Small intestine (tissue), 7 donors: Measurements from ENCODE around the gene P2RX5. TPM values are rescaled to one million over a fixed set of nuclear protein-coding genes. Genes with fewer than 3 reads are reported as not detected.

ENCODE experiments used
- DNase-seq, 2 donors: peaks; one replicate each; pipeline versions ENCODE4 v3.0.0 to v3.0.0-alpha.2; 2013
- FAIRE-seq: peaks from 2 replicates; lab custom pipeline; 2012; peaks lifted over from hg19 to GRCh38; lab: Jason Lieb, UNC
- H3K27ac ChIP-seq, 3 donors: one replicate each; pipeline ENCODE4 v1.5.1; 2013; ENCODE audit warnings: low read length in 2 of 3, mild to moderate bottlenecking in 2 of 3, control low read depth in 1 of 3, inconsistent platforms in 1 of 3, low read depth in 1 of 3, moderate library complexity in 1 of 3
- H3K27me3 ChIP-seq, 3 donors: one replicate each; pipeline ENCODE4 v1.6.1; 2013; ENCODE audit warnings: low read length in 3 of 3, inconsistent platforms in 1 of 3; ENCODE audit not compliant: control insufficient read depth in 3 of 3, insufficient read depth in 3 of 3
- H3K36me3 ChIP-seq, 3 donors: one replicate each; pipeline ENCODE4 v1.6.1; 2013; ENCODE audit warnings: low read length in 3 of 3, inconsistent platforms in 1 of 3, low read depth in 1 of 3, mild to moderate bottlenecking in 1 of 3, moderate library complexity in 1 of 3; ENCODE audit not compliant: control insufficient read depth in 3 of 3, insufficient read depth in 2 of 3
- H3K4me1 ChIP-seq, 3 donors: one replicate each; pipeline ENCODE4 v1.6.1; 2013; ENCODE audit warnings: low read length in 2 of 3, inconsistent platforms in 1 of 3, low read depth in 1 of 3, mild to moderate bottlenecking in 1 of 3, moderate library complexity in 1 of 3; ENCODE audit not compliant: control insufficient read depth in 3 of 3, insufficient read depth in 2 of 3
- H3K4me3 ChIP-seq, 3 donors: one replicate each; pipeline ENCODE4 v1.5.1; 2013; ENCODE audit warnings: low read length in 3 of 3, control low read depth in 1 of 3, inconsistent platforms in 1 of 3, low read depth in 1 of 3, mild to moderate bottlenecking in 1 of 3, moderate library complexity in 1 of 3
- H3K9me3 ChIP-seq, 2 donors: one replicate each; pipeline ENCODE4 v1.6.1; 2013; ENCODE audit warnings: low read depth in 1 of 2, low read length in 1 of 2; ENCODE audit not compliant: control insufficient read depth in 2 of 2, insufficient read depth in 1 of 2
- WGBS, 3 donors: extraction: QIAGEN DNeasy Blood & Tissue Kit; methylation state at CpG; one replicate each; pipeline ENCODE4 v1.1.7; 2013; 5-methylcytosine and 5-hydroxymethylcytosine counted together
- polyA plus RNA-seq, 4 donors: library from polyadenylated mRNA; stranded (reverse) in 3 of 4; unstranded in 1 of 4; fragments of 200-250 nt in 3 of 4; fragments of 120-200 nt in 1 of 4; gene quantifications; one replicate each; pipeline versions ENCODE4 v1.2.1 to v1.2.3, GENCODE V29; 2013
- donor health status: healthy with polysubstance abuse.
- donor health status: control.
- donor health status: control.
- donor health status: Bipolar disorder and iron deficiency.
- donor health status: healthy.

Gene P2RX5
- polyA plus RNA-seq, 4 donors: 0.67 to 5.6 (median 1.9) TPM

DNA sequence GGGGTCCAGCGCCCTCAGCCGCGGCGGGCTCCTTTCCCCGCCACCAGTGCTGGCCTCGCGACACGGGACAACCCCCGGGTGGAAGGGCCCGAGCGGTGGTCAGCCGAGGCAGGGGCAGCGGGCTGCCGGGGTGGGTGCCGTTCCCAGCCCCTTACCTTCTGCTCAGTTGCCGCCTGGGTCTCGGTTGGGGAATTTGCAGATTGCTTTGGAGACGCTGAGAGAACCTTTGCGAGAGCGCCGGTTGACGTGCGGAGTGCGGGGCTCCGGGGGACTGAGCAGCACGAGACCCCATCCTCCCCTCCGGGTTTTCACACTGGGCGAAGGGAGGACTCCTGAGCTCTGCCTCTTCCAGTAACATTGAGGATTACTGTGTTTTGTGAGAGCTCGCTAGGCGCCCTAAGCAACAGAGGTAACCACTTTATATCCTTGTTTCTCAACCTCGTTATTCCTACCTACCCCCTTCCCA is 59.0 kb downstream of the P2RX5 start:
- H3K27ac ChIP-seq: peak overlapping the region; percentile 97 to 100 (median 98)
- 1 to 3% (median 1%) methylated on average over 31 of the region's 31 CpGs for WGBS, 3 donors
- no peak for FAIRE-seq

DNA sequence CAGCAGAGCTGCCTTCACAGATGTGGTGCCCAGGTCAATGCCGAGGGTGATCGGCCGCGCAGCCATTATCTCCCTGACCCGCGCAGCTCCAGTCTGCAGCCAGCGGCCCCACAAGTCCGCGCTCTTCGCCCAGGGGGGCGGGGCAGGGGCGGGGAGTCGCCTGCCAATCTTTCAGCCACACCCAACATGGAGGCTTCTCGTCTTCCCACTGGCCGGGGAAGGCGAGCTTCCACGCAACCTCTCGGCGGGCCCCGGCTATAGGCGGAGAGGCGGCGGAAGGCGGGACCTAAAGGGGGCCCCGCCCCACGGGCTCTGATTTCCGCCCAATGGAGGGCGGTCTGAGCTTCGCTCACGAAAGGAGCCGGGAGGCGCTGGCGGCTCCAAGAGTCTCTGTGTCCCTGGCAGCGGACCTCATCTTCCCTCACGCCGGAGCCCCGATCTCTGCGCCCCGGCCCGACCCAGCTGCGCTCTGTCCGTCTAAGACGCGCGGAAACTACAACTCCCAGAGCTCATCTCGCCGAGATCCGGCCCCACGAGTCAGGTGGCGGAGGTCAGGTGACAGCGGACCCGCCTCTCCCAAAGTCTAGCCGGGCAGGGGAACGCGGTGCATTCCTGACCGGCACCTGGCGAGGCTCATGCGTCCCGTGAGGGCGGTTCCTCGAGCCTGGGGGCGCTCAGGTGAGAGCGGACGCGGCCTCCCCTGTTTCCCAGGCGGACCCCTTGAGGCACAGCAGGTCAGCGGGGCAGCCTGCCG is 59.6 kb downstream of the P2RX5 start, which contains the start of the genes CTNS and SHPK:
TSS of gene CTNS (plus strand) at position 607 of the 754 bp plus-strand sequence. CDS start 3,447 bp downstream, outside the sequence.
TSS of gene SHPK (minus strand) at position 97 of the 754 bp plus-strand sequence. CDS start at position 66, 31 bp downstream.
- Histone ChIP-seq H3K4me3 (peak within 1 kb of the TSS; percentile 72 to 93 (median 92)), H3K36me3 (peaks cover 0 to 39% (median 0%) of the 10 kb centered on the region in 3 donors), H3K27me3 (no peaks in the 10 kb centered on the region), H3K9me3 (no peaks in the 10 kb centered on the region), H3K27ac (peak within 1 kb of the TSS; percentile 97 to 100 (median 98)), H3K4me1 (peaks cover 0 to 2% (median 0%) of the 10 kb centered on the region in 3 donors)
- no peak for FAIRE-seq
- WGBS, 3 donors: 0 to 1% (median 1%) methylated on average over 56 to 68 of the region's 68 CpGs
- DNase-seq: peak; percentile 97 to 98

More for the DNA sequence above, 59.0 kb downstream of the P2RX5 start:
- H3K4me3 ChIP-seq: peak overlapping the region; percentile 72 to 93 (median 92)
- H3K36me3 ChIP-seq: peaks cover 0 to 39% (median 0%) of the 10 kb centered on the region in 3 donors
- H3K9me3 ChIP-seq: no peaks in the 10 kb centered on the region
- peak in 1 of 2 donors; percentile 16 for DNase-seq
- no peaks in the 10 kb centered on the region for H3K27me3 ChIP-seq
- peaks cover 0 to 2% (median 0%) of the 10 kb centered on the region in 3 donors for H3K4me1 ChIP-seq

DNA sequence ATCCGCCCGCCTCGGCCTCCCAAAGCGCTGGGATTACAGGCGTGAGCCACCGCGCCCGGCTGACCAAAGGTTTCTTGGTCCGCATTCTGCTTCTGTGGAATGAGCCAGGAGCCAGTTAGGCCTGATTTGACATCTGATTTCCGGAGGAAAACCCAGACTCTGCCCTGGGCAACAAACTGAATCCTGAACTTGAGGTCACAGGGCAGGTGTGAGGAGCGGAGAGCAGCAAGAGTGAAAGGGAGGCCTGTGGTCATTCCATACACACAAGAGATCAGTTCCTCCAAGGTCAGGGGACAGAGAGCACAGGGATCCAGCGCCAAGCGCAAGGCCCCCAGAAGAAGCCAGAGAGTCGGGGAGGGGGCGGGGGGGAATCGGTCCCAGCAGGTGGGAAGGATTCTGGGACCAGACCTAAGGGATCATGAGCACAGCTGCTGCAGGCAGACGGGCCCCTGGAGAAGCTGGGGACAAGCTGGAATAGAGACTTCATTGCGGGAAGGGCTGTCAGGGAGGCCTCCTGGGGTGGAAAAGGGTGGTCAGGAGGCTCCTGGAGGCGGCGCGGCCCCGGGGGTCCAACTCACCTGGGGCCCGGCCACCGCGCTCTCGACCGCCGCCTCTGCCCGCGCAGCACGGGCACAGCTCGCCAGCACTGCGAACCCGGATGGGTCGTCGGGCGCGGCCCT is 60.3 kb downstream of the P2RX5 start:
- H3K9me3 ChIP-seq: no peaks in the 10 kb centered on the region
- DNase-seq (peak; percentile 91 to 95), FAIRE-seq (no peak)
- H3K27ac ChIP-seq: peak overlapping the region; percentile 92 to 98 (median 92)
- peaks cover 0 to 2% (median 0%) of the 10 kb centered on the region in 3 donors for H3K4me1 ChIP-seq
- H3K27me3 ChIP-seq: no peaks in the 10 kb centered on the region
- 4 to 14% (median 11%) methylated on average over 30 to 38 of the region's 38 CpGs for WGBS, 3 donors
- peak overlapping the region; percentile 72 to 93 (median 92) for H3K4me3 ChIP-seq
- peaks cover 0 to 40% (median 0%) of the 10 kb centered on the region in 3 donors for H3K36me3 ChIP-seq

DNA sequence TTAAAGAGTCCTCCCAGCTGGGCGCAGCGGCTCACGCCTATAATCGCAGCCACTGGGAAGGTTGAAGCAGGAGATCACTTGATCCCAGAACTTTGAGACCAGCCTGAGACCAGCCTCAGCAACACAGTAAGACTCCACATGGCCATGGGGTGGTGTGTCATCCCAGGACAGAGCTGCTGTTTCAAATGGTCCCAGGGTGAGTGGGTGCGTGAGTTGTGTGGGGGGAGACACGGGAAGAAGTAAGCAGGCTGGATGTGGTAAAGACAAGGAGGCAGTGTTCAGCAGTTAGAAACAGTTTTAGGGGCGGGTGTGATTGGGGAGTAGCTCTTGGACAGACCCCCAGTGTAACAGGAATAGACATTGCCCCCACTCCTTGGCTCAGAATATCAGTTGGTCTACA is 63.7 kb downstream of the P2RX5 start:
- H3K27ac ChIP-seq: no peak overlapping the region
- no peak for DNase-seq
- no peaks in the 10 kb centered on the region for H3K9me3 ChIP-seq
- peaks cover 0 to 2% (median 0%) of the 10 kb centered on the region in 3 donors for H3K4me1 ChIP-seq
- WGBS, 3 donors: 96 to 99% (median 96%) methylated on average over 7 of the region's 7 CpGs
- H3K4me3 ChIP-seq: no peak overlapping the region
- peaks cover 3 to 52% (median 13%) of the 10 kb centered on the region in 3 donors for H3K36me3 ChIP-seq
- FAIRE-seq: no peak
- no peaks in the 10 kb centered on the region for H3K27me3 ChIP-seq

DNA sequence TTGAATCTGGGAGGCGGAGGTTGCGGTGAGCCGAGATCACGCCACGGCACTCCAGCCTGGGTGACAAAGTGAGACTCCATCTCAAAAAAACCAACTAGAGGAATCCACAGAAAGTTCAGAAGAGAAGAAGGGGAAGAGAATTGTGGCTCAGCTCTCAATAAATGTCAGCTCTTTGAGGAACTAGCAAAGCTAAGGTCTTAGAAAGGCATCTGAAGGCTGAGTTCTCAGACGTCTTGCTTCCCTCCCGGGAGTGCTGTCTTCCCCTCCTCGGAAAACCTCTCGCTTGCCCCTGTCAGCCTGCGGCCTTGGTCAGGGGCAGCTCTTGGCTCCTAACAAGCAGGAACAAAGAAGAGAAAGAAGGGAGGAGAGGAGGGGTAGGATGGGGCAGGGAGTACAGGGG is 65.2 kb downstream of the P2RX5 start:
- WGBS, 3 donors: 90 to 95% (median 94%) methylated on average over 10 of the region's 10 CpGs
- no peak overlapping the region for H3K27ac ChIP-seq
- FAIRE-seq (no peak), DNase-seq (no peak)
- H3K4me3 ChIP-seq: no peak overlapping the region
- H3K36me3 ChIP-seq: peaks cover 3 to 60% (median 17%) of the 10 kb centered on the region in 3 donors
- no peaks in the 10 kb centered on the region for H3K27me3 ChIP-seq
- no peaks in the 10 kb centered on the region for H3K9me3 ChIP-seq
- H3K4me1 ChIP-seq: peaks cover 0 to 2% (median 0%) of the 10 kb centered on the region in 3 donors

DNA sequence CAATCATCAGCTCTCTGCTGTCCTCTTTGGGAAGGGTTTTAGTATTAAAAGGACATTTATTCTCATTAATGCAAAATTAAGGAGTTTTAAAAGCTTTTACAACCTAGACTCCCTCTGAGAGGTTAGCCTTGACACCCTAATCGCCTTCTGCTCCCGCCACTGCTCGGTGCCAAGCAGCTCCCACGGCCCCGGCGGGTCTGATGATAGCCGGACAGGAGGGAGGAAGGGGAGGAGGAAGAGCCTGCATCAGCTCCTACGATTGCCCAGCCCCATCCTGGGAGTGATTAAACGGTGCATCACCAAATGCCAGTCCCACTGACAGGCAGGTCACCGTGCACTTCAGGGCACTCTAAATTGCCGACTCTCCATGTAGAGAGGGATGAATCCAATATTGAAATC is 68.2 kb downstream of the P2RX5 start:
- FAIRE-seq (no peak), DNase-seq (no peak)
- H3K36me3 ChIP-seq: peaks cover 8 to 71% (median 27%) of the 10 kb centered on the region in 3 donors
- no peaks in the 10 kb centered on the region for H3K27me3 ChIP-seq
- H3K27ac ChIP-seq: no peak overlapping the region
- no peaks in the 10 kb centered on the region for H3K4me1 ChIP-seq
- no peaks in the 10 kb centered on the region for H3K9me3 ChIP-seq
- 92 to 95% (median 94%) methylated on average over 11 of the region's 11 CpGs for WGBS, 3 donors
- no peak overlapping the region for H3K4me3 ChIP-seq

DNA sequence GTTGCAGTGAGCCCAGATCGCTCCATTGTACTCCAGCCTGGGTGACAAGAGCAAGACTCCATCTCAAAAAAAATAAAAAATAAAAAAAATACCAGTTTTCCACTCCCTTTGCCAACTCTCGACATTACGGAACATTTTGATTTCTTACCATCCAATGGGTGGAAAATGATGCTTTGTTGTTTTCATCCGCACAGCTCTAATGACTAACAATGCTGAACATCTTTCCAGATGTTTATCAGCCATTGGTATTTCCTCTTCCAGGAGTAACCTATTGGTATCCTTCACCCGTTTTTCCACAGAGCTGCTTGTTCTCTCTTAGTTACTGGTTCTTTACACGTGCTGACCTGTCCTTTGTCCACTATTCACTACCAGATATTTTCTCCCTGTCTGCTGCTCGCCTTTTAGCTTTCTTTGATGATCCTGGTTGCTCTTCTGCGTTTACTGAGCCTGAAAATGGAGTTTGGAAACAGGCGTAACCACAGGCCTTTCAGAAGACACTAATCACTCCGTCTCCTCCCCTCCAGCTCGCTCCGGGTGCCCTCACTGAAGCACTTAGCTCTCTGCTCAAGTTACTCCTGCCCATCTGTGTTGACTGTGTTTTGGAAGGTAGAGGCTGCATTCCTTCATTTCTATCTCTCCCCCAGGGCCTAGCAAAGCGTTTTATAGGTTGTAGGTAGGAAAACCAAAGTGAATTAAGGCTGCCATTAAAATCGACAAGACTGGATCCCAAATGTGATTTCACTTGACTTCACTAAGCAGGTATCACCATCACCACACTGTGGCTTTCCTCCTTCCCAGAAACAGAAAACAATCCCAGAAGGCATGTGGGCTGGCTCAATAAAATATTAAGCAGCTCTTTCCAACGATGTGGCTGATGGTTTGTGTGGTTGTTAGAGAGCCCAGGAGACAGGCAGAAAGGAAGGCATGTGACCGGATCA is 68.9 kb downstream of the P2RX5 start:
- Histone ChIP-seq H3K27ac (no peak overlapping the region), H3K4me3 (no peak overlapping the region), H3K4me1 (no peaks in the 10 kb centered on the region), H3K36me3 (peaks cover 9 to 73% (median 30%) of the 10 kb centered on the region in 3 donors), H3K27me3 (no peaks in the 10 kb centered on the region), H3K9me3 (no peaks in the 10 kb centered on the region)
- DNase-seq: no peak
- 76 to 90% (median 89%) methylated on average over 16 of the region's 16 CpGs for WGBS, 3 donors
- FAIRE-seq: no peak
